Kidney capillary endothelial cell (primary cell): Measurements from ENCODE around the gene SPHK1.
A peak's percentile ranks its signal among the peaks of the same experiment; 100 is the strongest.

ENCODE experiments used
- DNase-seq: peaks from one replicate; pipeline ENCODE4 v3.0.0-alpha.2; 2018; ENCODE audit warnings: low spot score

The SPHK1 gene

DNA sequence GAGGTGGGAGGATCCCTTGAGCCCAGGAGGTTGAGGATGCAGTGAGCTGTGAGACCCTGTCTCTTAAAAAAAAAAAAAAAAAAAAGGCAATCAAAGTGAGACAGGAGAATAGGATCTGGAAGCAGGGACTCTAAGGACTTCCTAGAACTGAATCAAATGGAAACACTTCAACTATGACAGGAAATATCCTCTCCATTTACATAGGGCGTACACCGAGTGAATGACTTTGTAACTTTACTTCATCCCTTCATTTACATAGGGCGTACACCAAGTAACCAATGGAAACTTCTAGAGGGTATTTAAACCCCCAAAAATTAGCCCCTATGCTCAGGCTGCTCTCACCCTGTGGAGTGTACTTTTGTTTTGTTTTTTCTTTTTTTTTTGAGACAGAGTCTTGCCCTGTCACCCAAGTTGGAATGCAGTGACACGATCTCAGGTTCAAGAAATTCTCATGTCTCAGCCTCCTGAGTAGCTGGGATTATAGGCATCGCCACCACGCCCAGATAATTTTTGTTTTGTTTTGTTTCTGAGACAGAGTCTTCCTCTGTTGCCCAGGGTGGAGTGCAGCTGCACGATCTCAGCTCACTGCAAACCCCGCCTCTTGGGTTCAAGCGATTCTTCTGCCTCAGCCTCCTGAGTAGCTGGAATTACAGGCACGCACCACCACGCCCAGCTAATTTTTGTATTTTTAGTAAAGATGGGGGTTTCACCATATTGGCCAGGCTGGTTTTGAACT lies 21.1 kb upstream of the SPHK1 start:
- no peak for DNase-seq

DNA sequence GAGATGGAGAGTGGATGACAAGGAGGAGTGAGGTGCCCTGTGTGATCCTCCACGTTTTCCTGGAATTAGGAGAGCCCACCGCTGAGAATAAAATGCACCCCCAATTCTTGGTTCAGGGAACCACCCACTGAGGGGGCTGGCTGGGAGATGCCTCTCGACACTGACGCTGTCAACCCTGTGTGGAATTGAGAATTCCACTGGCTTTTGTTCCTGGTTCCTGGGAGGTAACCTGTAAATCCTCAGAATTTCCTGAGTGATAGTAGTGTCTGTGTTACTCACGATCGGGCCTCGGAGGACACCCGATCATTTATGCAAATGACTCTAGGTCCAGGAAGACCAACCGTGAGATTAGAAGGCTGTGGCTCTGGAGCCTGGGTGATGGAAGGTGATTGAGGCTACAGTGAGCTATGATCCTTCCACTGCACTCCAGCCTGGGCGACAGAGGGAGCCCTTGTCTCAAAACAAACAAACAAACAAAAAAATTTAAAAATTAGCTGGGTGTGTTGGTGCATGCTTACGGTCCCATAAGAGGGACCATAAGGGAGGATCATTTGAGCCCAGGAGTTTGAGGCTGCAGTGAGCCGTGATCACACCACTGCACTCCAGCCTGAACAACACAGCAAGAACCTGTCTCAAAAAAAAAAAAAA lies 19.0 kb upstream of the SPHK1 start:
- DNase-seq: no peak

DNA sequence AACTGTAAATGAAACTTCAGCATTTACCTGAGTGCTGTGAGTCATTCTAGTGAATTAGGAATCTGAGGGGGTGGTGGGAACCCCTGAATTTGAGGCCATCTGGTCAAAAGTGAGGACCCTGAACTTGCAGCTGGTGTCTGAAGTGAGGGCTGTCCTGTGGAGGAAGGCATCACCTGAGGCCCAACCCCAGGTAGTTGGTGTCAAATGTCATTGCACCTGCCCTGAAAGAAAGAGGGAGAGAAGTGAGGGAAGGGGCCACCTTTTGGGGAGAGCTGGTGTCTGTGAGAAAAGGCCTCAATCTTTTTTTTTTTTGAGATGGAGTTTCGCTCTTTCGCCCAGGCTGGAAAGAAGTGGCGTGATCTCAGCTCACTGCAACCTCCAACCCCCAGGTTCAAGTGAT lies 18.2 kb upstream of the SPHK1 start:
- DNase-seq: no peak

DNA sequence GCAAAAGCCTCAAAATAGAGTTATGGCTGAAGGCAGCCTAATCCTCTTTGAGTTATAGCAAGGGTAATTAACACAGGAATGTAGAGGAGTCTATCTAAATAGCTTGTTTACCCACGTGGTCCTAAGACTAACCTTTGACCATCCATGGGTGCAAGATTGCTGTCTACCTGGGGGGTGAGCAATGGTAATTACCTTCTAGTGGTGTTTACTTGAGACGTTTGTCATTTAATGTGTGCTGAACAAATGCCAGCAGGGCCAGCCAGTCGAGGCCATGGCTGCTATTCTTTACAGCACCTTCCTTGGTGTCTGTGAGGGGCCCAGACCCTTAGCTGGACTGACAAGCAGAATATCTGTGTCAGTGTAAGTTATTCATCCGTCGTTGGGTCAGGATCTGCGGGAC lies 16.8 kb upstream of the SPHK1 start:
- no peak for DNase-seq

DNA sequence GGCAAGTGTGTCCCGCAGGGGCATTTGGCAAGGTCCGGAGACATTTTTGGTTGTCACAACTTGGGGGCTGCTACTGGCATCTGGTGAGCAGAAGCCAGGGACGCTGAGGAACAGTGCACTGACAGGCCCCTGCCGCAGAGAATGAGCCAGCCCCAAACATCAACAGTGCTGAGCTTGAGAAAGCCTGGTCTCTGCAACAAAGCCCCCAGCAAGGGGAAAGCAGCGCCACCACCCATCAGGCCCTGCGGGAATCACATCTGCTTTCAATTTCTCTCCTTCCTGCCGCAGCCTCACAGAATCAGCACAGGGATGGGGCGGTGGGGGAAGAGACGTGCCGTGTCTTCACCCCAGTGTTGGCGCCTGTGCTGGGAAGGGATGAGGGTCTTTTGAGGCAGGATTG lies 15.9 kb upstream of the SPHK1 start:
- no peak for DNase-seq

DNA sequence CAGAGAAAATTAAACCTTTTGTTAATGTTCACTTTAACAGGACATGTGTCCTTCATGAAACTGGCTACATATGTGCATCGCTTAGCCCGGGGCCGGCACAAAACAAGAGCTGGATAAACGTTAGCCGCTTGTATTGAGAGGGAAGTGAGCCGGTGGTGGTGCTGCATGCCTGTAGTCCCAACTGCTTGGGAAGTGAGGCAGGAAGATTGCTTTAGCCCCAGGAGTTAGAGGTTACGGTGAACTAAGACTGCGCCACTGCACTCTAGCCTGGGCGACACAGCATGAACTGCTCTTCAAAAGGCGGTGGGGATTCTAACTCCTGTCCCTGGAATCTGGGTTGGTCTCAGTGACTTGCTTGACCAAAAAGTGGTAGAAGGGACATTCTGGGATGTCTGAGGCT lies 15.0 kb upstream of the SPHK1 start:
- DNase-seq: no peak

DNA sequence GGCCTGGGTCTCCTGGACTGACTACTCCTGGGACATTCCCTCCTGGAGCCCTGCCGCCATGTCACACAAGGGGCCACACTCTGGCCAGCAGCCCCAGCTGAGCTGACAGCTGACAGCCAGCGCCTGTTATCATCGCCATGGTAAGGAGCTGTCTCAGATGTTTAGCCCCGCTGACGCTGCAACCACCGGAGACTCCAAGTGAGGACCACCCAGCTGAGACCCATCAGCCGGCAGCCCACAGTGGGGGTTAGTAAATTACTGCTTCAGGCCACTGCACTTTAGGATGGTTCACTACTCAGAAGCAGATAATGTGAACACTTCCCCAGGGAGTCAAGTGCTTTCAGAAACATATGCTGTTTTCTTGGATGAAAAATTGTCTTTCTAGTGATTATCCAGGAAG lies 14.6 kb upstream of the SPHK1 start:
- DNase-seq: no peak

DNA sequence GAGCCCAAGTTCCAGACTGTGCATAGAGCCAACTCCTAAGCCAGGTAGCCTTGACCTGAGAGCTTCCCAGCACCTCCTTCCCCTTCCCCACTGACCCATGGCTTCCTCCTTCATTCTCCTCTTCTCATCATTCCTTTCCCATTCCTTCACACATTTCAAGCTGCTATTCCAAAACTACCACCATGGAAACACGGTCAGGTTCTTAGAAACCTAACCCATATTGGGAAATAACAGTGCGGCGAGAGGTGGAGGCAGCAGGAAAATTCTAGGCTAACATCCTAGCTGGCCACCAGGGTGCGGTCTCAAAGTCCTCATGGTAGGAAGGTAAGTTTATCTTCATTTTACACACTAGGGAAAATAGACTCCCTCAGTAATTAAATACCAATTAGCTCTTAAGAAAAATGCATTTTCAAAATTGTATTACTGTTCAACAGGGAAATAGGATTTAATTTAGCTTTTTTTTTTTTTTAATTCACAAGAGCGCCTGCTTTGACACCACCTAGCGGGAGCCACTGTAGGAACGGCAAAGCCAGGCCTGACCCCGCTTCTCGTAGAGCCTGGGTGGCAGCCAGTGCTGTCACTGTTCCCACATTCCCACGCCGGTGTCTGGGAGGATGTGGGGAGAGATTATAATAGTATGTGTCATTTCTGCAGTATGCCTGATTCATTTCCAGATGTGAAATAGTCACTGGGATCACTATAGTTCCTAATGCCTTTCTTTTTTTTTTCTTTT lies 14.0 kb upstream of the SPHK1 start:
- DNase-seq: peak; percentile 98

DNA sequence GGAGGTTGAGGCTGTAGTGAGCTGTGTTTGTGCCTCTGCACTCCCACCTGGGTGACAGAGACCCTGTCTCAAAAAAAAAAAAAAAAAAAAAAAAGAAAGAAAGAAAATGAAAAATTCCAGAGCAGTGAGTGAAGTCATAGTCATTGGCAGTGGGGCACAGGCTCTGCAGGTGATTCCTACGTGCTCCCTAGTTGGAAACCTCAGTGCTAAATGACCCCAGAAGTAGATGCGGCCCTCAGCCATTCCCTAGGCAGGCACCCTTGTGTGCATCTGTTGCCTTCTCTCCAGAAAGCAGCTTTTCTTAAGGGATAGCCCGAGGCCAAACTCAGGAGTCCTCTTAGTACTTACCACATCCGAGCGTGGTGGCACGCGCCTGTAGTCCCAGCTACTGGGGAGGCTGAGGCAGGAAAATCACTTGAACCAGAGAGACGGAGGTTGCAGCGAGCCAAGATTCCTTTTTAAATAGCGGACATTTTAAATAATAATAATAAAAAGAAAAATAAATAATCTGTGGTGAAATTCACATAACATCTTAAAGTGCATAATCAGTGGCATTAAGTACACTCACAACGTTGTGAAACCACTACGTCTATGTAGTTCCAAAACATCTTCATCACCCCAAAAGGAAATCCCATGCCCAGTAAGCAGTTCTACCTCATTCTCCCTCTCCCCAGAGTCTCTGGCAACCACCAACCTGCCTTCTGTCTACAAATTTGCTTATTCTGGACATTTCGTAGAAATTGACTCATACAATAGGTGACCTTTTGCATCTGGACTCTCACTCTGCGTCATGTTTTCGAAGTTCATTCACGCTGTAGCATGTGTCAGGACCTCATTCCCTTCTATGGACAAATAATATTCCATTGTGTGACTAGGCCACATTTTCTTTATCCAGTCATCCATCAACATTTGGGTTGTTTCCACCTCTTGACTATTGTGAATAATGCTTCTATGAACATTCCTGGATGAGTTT lies 12.5 kb upstream of the SPHK1 start:
- DNase-seq: peak; percentile 87

DNA sequence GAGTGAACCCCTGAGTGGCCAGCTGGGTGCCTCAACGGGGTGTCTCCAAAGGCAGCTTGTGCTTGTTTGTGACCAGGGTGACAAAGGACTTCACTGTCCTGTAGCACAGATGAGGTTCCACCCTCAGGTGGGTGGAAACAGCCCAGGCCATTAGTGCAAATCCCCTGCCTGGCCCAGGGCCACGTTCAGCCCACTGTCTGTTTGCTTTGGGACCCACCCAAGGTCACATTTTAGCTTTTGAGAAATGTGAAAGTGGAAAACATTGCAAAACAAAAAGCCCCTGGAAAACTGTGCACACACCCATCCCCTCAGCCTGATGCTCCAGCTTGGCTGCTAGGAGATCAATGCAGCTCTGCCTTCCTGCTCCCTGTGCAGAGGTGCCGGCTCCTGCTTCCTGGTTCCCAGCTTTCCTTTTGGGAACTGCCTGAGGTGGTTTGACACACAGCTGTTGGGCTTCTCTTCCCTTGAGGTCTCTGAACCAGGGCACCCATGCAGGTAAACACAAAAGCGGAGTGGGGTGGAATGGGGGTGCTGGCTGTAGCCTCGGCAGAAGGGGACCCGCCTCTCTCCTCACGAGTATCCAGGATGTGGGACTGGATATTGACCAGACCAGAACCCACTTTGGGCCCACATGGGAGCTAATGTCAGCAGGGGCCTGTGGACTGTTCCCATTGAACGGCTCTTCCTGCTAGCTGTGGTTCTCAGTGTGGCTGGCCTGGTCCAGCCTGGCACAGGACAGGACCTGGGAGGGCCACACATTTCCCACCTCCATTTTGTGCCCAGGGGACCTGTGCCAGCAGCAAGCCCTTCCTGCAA lies 7.9 kb upstream of the SPHK1 start:
- DNase-seq: no peak

DNA sequence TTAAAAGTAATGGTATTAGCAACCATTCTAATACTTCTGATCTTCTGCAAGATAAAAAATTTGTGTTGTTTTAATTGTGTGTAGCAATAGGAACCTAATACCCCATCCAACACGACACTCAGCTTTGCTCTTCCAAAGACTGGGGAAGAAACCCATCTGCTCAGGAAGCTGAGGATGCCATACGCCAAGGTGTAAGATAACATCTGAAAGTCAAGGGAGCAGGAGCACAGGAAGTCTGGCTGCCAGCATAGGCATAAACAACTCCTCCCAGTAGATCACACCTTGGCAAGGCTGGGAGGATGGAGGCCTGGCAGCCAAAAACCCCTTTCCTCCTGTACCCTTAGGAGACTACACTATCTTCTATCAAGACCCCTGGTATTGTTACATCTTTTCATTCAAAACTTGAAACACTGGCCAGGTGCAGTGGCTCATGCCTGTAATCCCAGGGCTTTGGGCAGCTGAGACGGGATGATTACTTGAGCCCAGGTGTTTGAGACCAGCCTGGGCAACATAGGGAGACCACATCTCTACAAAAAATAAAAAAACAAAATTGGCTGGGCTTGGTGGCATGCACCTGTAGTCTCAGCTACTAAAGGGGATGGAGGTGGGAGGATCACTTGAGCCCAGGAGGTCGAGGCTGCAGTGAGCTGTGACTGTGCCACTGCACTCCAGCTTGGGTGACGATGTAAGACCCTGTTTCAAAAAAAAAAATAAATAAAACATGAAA lies 5.7 kb upstream of the SPHK1 start:
- no peak for DNase-seq

DNA sequence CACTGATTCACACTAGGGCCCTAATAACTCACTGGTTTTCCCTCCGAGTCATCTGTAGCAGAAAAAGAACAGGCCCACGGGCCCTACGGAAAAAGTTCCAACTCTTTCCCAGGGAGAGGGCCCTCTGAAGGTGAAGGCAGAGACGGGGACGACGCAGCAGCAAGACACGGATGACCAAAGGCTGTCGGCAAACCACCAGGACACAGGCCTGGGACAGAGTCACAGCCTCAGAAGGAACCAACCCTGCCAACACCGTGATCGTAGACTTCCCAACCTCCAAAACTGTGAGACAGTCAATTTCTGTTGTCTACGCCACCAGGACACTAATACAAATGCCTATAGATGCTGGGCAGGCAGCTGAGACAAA lies 5.2 kb upstream of the SPHK1 start:
- DNase-seq: no peak

DNA sequence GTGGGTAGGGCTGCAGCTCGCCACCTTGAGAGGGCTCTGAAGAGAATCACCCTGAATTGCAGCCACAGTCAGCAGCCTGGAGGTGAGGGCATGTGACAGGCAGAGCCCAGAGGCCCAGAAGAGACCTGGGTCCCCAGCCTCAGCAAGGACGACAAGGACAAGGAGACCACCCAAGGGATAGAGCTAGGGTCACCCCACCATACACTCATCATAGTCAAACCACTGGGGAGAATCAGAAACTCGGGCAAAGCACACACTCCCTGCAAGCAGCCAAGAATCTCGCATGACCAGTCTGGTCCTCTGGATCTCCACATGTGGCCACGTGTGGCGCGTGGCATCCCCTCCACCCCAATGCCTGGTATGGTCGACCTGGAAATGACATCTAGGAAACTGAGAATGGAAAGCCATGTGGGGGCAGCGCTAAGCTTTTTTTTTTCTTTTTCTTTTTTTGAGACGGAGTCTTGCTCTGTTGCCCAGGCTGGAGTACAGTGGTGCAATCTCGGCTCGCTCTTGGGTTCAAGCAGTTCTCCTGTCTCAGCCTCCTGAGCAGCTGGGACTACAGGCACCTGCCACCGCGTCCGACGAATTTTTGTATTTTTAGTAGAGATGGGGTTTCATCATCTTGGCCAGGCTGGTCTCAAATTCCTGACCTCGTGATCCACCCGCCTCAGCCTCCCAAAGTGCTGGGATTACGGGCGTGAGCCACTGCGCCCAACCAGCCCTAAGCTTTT lies 4.6 kb upstream of the SPHK1 start:
- DNase-seq: no peak

DNA sequence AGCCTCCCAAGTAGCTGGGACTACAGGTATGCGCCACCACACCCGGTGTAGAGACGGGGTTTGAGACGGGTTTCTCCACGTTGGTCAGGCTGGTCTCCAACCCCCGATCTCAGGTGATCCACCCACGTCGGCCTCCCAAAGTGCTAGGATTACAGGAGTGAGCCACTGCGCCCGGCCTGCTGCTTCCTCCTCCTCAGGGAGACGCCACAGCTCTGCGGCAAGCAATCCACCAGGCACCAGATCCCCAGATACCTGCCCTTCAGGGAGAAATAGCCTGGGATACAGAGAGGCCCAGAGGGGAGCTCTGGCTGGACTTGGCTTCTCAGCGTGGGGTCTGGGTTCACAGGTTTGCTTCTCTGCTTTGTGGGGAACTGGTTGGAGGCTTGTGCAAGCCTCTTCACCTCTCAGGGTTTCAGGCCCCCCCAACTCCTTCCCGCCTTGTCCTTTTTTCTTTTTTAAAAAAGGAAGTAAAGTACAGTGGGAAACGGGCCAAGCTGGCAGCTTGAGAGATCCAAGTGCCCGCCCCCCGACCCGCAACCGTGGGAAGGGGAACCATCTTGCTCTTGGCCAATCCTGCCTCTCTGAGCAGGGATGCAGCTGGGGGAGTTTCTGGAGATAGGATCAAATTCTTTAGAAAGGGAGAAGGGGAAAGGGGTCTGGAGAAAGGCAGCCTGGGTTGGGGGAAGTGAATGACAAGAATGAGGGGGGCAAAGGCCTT lies 2.6 kb upstream of the SPHK1 start:
- DNase-seq: no peak

DNA sequence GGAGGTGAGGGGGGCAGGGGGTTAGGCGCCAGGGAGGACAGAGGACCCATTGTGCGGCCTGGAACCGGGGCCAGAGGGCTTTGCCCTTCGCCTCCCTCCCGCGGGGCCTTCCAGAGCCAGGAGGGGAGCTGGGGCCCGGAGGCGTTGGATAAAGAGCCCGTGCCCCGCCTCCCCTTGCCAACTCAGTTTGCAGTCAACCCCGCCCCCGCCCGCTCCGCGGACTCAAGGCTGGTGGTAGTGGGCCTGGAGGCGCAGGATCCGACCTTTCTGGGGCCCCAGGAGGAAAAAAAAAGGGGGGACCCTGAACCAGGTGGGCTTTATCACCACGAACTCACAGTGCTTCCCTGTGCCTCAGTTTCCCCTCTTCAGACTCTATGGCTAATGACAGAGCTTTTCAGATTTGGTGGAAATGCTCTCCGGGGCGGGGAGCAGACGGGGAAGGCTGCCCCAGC lies 2.0 kb upstream of the SPHK1 start:
- DNase-seq: no peak

DNA sequence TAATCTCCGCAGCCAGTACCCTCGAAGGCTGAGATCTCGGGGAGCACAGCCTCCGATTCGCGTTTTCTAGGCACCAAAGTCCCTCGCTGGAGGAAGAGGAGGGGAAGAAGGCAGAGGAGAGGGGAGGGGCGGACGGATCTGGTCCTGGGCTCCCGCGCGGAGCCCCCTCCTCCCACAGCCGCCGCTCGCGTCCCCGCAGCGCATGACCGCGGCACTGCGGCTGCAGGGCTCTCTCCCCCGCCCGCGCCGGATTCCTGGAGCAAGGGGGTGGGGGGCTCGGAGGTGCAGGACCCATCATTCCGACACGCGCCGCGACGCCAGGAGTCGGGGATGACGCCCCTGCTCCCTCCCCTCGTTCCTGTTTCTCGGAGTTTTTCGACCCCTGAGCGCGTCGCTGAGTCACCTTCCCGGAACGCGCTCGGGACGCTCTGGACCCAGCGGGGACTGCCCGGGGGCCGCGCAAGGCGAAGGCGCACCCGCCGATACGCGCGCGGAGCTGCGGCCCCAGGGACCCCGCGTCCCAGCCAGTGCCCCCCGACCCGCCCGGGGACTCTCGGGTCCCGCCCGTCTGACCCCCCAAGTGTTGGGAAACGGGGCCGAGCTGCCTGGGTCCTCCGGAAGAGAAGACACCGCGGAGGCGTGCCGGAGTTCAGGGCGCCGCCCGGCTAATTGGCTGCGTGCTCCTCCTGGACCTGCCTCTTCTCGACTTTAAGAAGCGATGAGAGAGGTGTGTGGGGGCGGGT lies 1.4 kb upstream of the SPHK1 start:
- DNase-seq: peak; percentile 76

DNA sequence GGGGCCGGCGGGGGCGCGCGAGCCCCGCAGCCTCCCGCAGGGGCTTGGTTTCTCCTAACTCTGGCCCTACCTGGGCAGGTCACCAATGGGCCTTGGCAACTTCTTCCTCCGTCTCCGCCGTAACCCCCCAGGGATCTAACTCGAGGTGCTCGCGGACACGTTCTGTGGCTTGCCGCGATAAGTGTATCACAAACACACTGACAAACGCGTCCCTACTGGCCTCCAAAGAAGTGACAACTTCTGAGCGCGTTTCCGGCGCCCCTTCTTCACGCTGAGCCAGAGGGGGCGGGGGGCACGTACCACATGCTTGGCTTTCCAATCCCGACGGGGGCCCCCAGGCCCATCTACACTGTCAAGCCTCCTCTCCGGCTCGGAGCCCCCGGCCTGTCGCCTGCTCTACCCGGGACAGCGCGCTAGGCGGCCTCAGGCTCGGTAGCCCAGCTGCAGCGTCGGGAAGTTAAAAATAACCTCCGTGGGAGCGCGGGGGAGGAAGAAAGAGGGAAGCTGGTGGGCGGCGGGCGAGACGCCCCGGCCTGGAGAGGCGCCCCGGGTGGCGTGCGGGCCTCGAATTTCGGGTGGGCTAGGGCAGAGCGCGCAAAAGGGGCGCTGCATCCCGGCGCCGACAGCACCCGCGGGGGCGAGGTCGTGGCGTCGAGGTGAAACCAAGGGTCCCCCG lies 725 bp upstream of the SPHK1 start:
- peak; percentile 59 for DNase-seq
